Spleen (tissue), 11 donors: ENCODE data around the gene USP2. TPM values are rescaled to one million over a fixed set of nuclear protein-coding genes. Genes with fewer than 3 reads are reported as not detected.
A peak's percentile ranks its signal among the peaks of the same experiment; 100 is the strongest.

Source experiments
- DNase-seq: peaks from one replicate; pipeline ENCODE4 v3.0.0-alpha.2; 2020
- H3K27ac ChIP-seq, 8 donors: fragments of 200-600 bp; sonication (generic) in 7 of 8; 1 replicate in 4 of 8; 2 replicates in 4 of 8; pipeline versions ENCODE4 v1.5.0 to v1.8.0; 2016 to 2021; ENCODE audit warnings: inconsistent platforms in 4 of 8, mild to moderate bottlenecking in 4 of 8, moderate library complexity in 1 of 8
- H3K27me3 ChIP-seq, 7 donors: fragments of 200-600 bp; sonication (generic) in 6 of 7; replicated peaks in 1 of 7; 1 replicate in 4 of 7; 2 replicates in 3 of 7; pipeline versions ENCODE4 v1.5.0 to v1.8.0; 2016 to 2021; ENCODE audit warnings: inconsistent platforms in 3 of 7, mild to moderate bottlenecking in 1 of 7
- H3K36me3 ChIP-seq, 6 donors: fragments of 200-600 bp; sonication (generic) in 5 of 6; 1 replicate in 4 of 6; 2 replicates in 2 of 6; pipeline versions ENCODE4 v1.5.0 to v1.8.0; 2016 to 2021; ENCODE audit warnings: inconsistent platforms in 2 of 6
- H3K4me1 ChIP-seq, 6 donors: fragments of 200-600 bp; sonication (generic) in 5 of 6; 1 replicate in 3 of 6; 2 replicates in 3 of 6; pipeline versions ENCODE4 v1.5.0 to v1.8.0; 2016 to 2021; ENCODE audit warnings: inconsistent platforms in 3 of 6
- H3K4me3 ChIP-seq, 8 donors: fragments of 200-600 bp; sonication (generic) in 7 of 8; 1 replicate in 4 of 8; 2 replicates in 4 of 8; pipeline versions ENCODE4 v1.5.0 to v1.8.0; 2016 to 2021; ENCODE audit warnings: inconsistent platforms in 4 of 8, mild to moderate bottlenecking in 4 of 8, moderate library complexity in 2 of 8
- H3K9me3 ChIP-seq, 8 donors: fragments of 200-600 bp; sonication (generic) in 7 of 8; 1 replicate in 4 of 8; 2 replicates in 4 of 8; pipeline versions ENCODE4 v1.5.0 to v1.8.0; 2016 to 2021; ENCODE audit warnings: inconsistent platforms in 4 of 8
- CTCF ChIP-seq, 11 experiments: fragments of 200-600 bp in 7 of 11; fragments of 450-650 bp in 4 of 11; sonication (generic) in 4 of 11; IDR thresholded peaks in 8 of 11; conservative IDR thresholded peaks in 3 of 11; 1 replicate in 7 of 11; 2 replicates in 4 of 11; pipeline versions ENCODE4 v1.4.0 to v1.8.0; 2016 to 2021; ENCODE audit warnings: antibody characterized with exemption in 11 of 11, inconsistent platforms in 4 of 11, mild to moderate bottlenecking in 1 of 11
- POLR2A ChIP-seq, 3 donors: fragments of 450-650 bp; IDR thresholded peaks; one replicate each; pipeline ENCODE4 v1.5.1; 2017; ENCODE audit warnings: antibody characterized with exemption in 3 of 3, mild to moderate bottlenecking in 1 of 3
- POLR2AphosphoS5 ChIP-seq, 3 donors: sonication (generic); formaldehyde crosslinking; IDR thresholded peaks; one replicate each; pipeline ENCODE4 v1.5.1; 2017; ENCODE audit warnings: antibody characterized with exemption in 3 of 3
- WGBS, 5 donors: extraction: QIAGEN DNeasy Blood & Tissue Kit in 3 of 5; methylation state at CpG; one replicate each; pipeline versions ENCODE4 v1.1.5 to v1.1.7; 2013 to 2018; 5-methylcytosine and 5-hydroxymethylcytosine counted together
- intact Hi-C: fragments of 100-400 bp; cut with DNase I; formaldehyde crosslinking; loops from one replicate; pipeline ENCODE4 v1.15.0; 2023; ENCODE audit warnings: low total_unique reads
- polyA plus RNA-seq, 3 donors: library from polyadenylated mRNA; stranded (reverse); fragments of 200-250 nt; gene quantifications; one replicate each; pipeline ENCODE4 v1.2.1, GENCODE V29; 2013
- total RNA-seq, 7 donors: library from RNA; depleted of rRNA in 3 of 7; stranded (reverse); fragments of >200 nt in 3 of 7; fragmentation: NEBNext Ultra II Directional in 4 of 7; extraction: Animal tissue kit (Norgen Biotek cat#: 25700) in 4 of 7; gene quantifications; one replicate each; pipeline versions ENCODE4 v1.1.0 to v1.2.1, GENCODE V29; 2016 to 2021
- donor health status: healthy with polysubstance abuse.
- donor health status: DM: no; HTN: no; CAD: no; lungs with moderate emphysema.
- donor health status: DM: no; HTN: no; CAD: no.
- donor health status: Bipolar disorder and iron deficiency.
- donor health status: healthy.
- donor health status: DM: no; HTN: no; CAD: no.
- donor health status: DM: yes; HTN: yes; CAD: no.

USP2 gene
- total and polyA plus RNA-seq, 10 donors, result 0.15 to 0.88 (median 0.45) TPM

- 9 to 15% (median 10%) methylated on average over 9 of the region's 9 CpGs for WGBS, 5 donors
- intact Hi-C loops, result no loop called here
- Histone ChIP-seq H3K4me1 (peaks cover 0 to 24% (median 17%) of the 10 kb centered on the region in 6 donors), H3K27ac (no peak overlapping the region), H3K36me3 (no peaks in the 10 kb centered on the region), H3K4me3 (peak overlapping the region; percentile 37 to 74 (median 49)), H3K27me3 (peaks cover 0 to 46% (median 0%) of the 10 kb centered on the region in 7 donors), H3K9me3 (no peaks in the 10 kb centered on the region)
- no peak for DNase-seq
- TF ChIP-seq POLR2A (IDR thresholded peaks at IDR 0.05), result no peak
- no peak for TF ChIP-seq POLR2AphosphoS5 (IDR thresholded peaks at IDR 0.05)
- TF ChIP-seq CTCF (IDR thresholded peaks at IDR 0.05 in 8 of 11, conservative IDR thresholded peaks at IDR 0.05 in 3 of 11), result no peak
These were observed 611 bp upstream of the USP2 start for GRCh38 chr11:119382101-119382500.

GRCh38 chr11:119380827-119381180, 686 bp downstream of the USP2 start:
- H3K27ac ChIP-seq, result no peak overlapping the region
- H3K4me3 ChIP-seq, result peak overlapping the region in 6 of 8 donors; percentile 45 to 74 (median 51)

GRCh38 chr11:119380160-119380826, 1.2 kb downstream of the USP2 start:
- WGBS, 5 donors, result 69 to 87% (median 79%) methylated on average over 8 to 13 of the region's 13 CpGs
- no peak for DNase-seq
- no peaks in the 10 kb centered on the region for H3K9me3 ChIP-seq
- H3K4me1 ChIP-seq, result peaks cover 0 to 36% (median 19%) of the 10 kb centered on the region in 6 donors
- TF ChIP-seq POLR2AphosphoS5 (IDR thresholded peaks at IDR 0.05) (no peak), CTCF (IDR thresholded peaks at IDR 0.05 in 8 of 11, conservative IDR thresholded peaks at IDR 0.05 in 3 of 11) (no peak), POLR2A (IDR thresholded peaks at IDR 0.05) (no peak)
- peaks cover 0 to 44% (median 0%) of the 10 kb centered on the region in 7 donors for H3K27me3 ChIP-seq
- H3K4me3 ChIP-seq, result peak overlapping the region in 1 of 8 donors; percentile 74
- H3K36me3 ChIP-seq, result no peaks in the 10 kb centered on the region
- intact Hi-C loops, result no loop called here
- H3K27ac ChIP-seq, result no peak overlapping the region

More at GRCh38 chr11:119380827-119381180, 686 bp downstream of the USP2 start:
- TF ChIP-seq POLR2A (IDR thresholded peaks at IDR 0.05), result no peak
- no peak for TF ChIP-seq CTCF (IDR thresholded peaks at IDR 0.05 in 8 of 11, conservative IDR thresholded peaks at IDR 0.05 in 3 of 11)
- no peak for TF ChIP-seq POLR2AphosphoS5 (IDR thresholded peaks at IDR 0.05)
- intact Hi-C loops, result no loop called here
- H3K9me3 ChIP-seq, result no peaks in the 10 kb centered on the region
- H3K27me3 ChIP-seq, result peaks cover 0 to 44% (median 0%) of the 10 kb centered on the region in 7 donors
- WGBS, 5 donors, result 4 to 14% (median 8%) methylated on average over 8 to 10 of the region's 10 CpGs
- H3K36me3 ChIP-seq, result no peaks in the 10 kb centered on the region
- peaks cover 0 to 34% (median 19%) of the 10 kb centered on the region in 6 donors for H3K4me1 ChIP-seq
- DNase-seq, result no peak

GRCh38 chr11:119378851-119379465, 2.5 kb downstream of the USP2 start:
- no peak for DNase-seq
- intact Hi-C loops, result no loop called here

More at GRCh38 chr11:119378851-119379465, 2.5 kb downstream of the USP2 start:
- Histone ChIP-seq H3K36me3 (no peaks in the 10 kb centered on the region), H3K27me3 (peaks cover 0 to 41% (median 0%) of the 10 kb centered on the region in 7 donors), H3K27ac (no peak overlapping the region), H3K9me3 (no peaks in the 10 kb centered on the region), H3K4me3 (no peak overlapping the region), H3K4me1 (peaks cover 0 to 49% (median 24%) of the 10 kb centered on the region in 6 donors)
- no peak for TF ChIP-seq POLR2A (IDR thresholded peaks at IDR 0.05)
- TF ChIP-seq POLR2AphosphoS5 (IDR thresholded peaks at IDR 0.05), result no peak
- TF ChIP-seq CTCF (IDR thresholded peaks at IDR 0.05 in 8 of 11, conservative IDR thresholded peaks at IDR 0.05 in 3 of 11), result no peak
- 71 to 86% (median 84%) methylated on average over 10 of the region's 10 CpGs for WGBS, 5 donors
